IMR-90 (cell line): Measurements from ENCODE around the gene ASXL2. TPM values are rescaled to one million over a fixed set of nuclear protein-coding genes. Genes with fewer than 3 reads are reported as not detected.

ENCODE experiments used
- ATAC-seq: fragments of 200-7000 bp; cut with Tn5 transposase; 2 replicates; pipeline ENCODE4 v1.9.1; 2020; ENCODE audit warnings: low read depth, mild to moderate bottlenecking, moderate library complexity
- BruUV-seq: library from RNA; stranded (reverse); fragments of 400-500 nt; replicated peaks from 2 replicates; lab custom pipeline; 2021; lab: Mats Ljungman, UMichigan
- CTCF ChIA-PET: fragments of 300-600 bp; formaldehyde crosslinking; extraction: SDS; loops from one replicate; lab custom pipeline; 2021; ENCODE audit warnings: antibody characterized with exemption; lab: Yijun Ruan, JAX
- POLR2A ChIA-PET: fragments of 300-600 bp; sonication (Branson Sonifier 250); formaldehyde crosslinking; loops from one replicate; lab custom pipeline; 2022; ENCODE audit warnings: antibody characterized with exemption; ENCODE audit not compliant: unreplicated experiment; lab: Charles Lee
- DNase-seq: peaks from one replicate; pipeline ENCODE4 v3.0.0; 2013
- H2AFZ ChIP-seq: replicated peaks from 2 replicates; pipeline ENCODE3; 2013; ENCODE audit warnings: low read length, mild to moderate bottlenecking; ENCODE audit not compliant: poor library complexity
- H2AK5ac ChIP-seq: 2 replicates; pipeline ENCODE4 v1.6.1; 2013; ENCODE audit warnings: low read depth, low read length, inconsistent platforms
- H2AK9ac ChIP-seq: replicated peaks from 2 replicates; pipeline ENCODE3; 2013; ENCODE audit warnings: mild to moderate bottlenecking, low read depth, low read length, moderate library complexity; ENCODE audit not compliant: poor library complexity
- H2BK120ac ChIP-seq: 2 replicates; pipeline ENCODE4 v1.6.1; 2013; ENCODE audit warnings: low read depth, low read length, inconsistent platforms
- H2BK15ac ChIP-seq: 3 replicates; pipeline ENCODE4 v1.6.1; 2013; ENCODE audit warnings: low read depth, low read length, inconsistent platforms
- H2BK20ac ChIP-seq: 2 replicates; pipeline ENCODE4 v1.6.1; 2013; ENCODE audit warnings: low read depth, mild to moderate bottlenecking, inconsistent platforms, low read length, moderate library complexity
- H2BK5ac ChIP-seq: 2 replicates; pipeline ENCODE4 v1.6.1; 2013; ENCODE audit warnings: mild to moderate bottlenecking, low read depth, low read length, inconsistent platforms; ENCODE audit not compliant: poor library complexity, severe bottlenecking
- H3K14ac ChIP-seq: replicated peaks from 2 replicates; pipeline ENCODE4 v1.6.1; 2013; ENCODE audit warnings: low read depth, low read length, inconsistent platforms
- H3K18ac ChIP-seq: 2 replicates; pipeline ENCODE4 v1.6.1; 2013; ENCODE audit warnings: low read depth, low read length, control low read depth
- H3K23ac ChIP-seq: 2 replicates; pipeline ENCODE4 v1.6.1; 2013; ENCODE audit warnings: low read depth, low read length, inconsistent platforms
- H3K27ac ChIP-seq: 2 replicates; pipeline ENCODE4 v1.5.1; 2013; ENCODE audit warnings: mild to moderate bottlenecking, control low read depth, low read length; ENCODE audit not compliant: insufficient read depth
- H3K27me3 ChIP-seq: 2 replicates; pipeline ENCODE4 v1.6.1; 2013; ENCODE audit warnings: low read length; ENCODE audit not compliant: control insufficient read depth, insufficient read depth
- H3K36me3 ChIP-seq: 2 replicates; pipeline ENCODE4 v1.6.1; 2013; ENCODE audit warnings: low read length, mixed read lengths; ENCODE audit not compliant: control insufficient read depth, insufficient read depth
- H3K4ac ChIP-seq: 2 replicates; pipeline ENCODE4 v1.6.1; 2013; ENCODE audit warnings: low read depth, low read length, inconsistent platforms
- H3K4me1 ChIP-seq: 2 replicates; pipeline ENCODE4 v1.6.1; 2013; ENCODE audit warnings: low read length, mixed read lengths; ENCODE audit not compliant: control insufficient read depth, insufficient read depth
- H3K4me2 ChIP-seq: 2 replicates; pipeline ENCODE4 v1.6.1; 2013; ENCODE audit warnings: low read depth, mild to moderate bottlenecking, control low read depth, low read length, moderate library complexity
- H3K4me3 ChIP-seq: 2 replicates; pipeline ENCODE4 v1.5.1; 2013; ENCODE audit warnings: low read depth, mild to moderate bottlenecking, control low read depth, low read length, moderate library complexity; ENCODE audit not compliant: insufficient read depth
- H3K56ac ChIP-seq: 2 replicates; pipeline ENCODE4 v1.6.1; 2013; ENCODE audit warnings: low read length, inconsistent platforms; ENCODE audit not compliant: insufficient read depth; ENCODE audit errors: extremely low read depth
- H3K79me1 ChIP-seq, 2 experiments: 2 replicates each; pipeline ENCODE4 v1.6.1; 2013; ENCODE audit warnings: low read length in 2 of 2, inconsistent platforms in 1 of 2, low read depth in 1 of 2
- H3K9ac ChIP-seq: 2 replicates; pipeline ENCODE4 v1.6.1; 2013; ENCODE audit warnings: low read depth, low read length, control low read depth
- H3K9me1 ChIP-seq: 2 replicates; pipeline ENCODE4 v1.6.1; 2013; ENCODE audit warnings: low read length, inconsistent platforms; ENCODE audit not compliant: insufficient read depth
- H3K9me3 ChIP-seq: 2 replicates; pipeline ENCODE4 v1.6.1; 2013; ENCODE audit warnings: low read length; ENCODE audit not compliant: control insufficient read depth, insufficient read depth
- H4K20me1 ChIP-seq: 2 replicates; pipeline ENCODE4 v1.6.1; 2013; ENCODE audit warnings: low read length, inconsistent platforms; ENCODE audit not compliant: insufficient read depth
- H4K5ac ChIP-seq: 2 replicates; pipeline ENCODE4 v1.6.1; 2013; ENCODE audit warnings: mild to moderate bottlenecking, low read depth, low read length, control low read depth
- H4K8ac ChIP-seq, 2 experiments: 2 replicates each; pipeline ENCODE4 v1.6.1; 2013; ENCODE audit warnings: low read depth in 2 of 2, low read length in 2 of 2, control low read depth in 1 of 2, inconsistent platforms in 1 of 2
- H4K91ac ChIP-seq: 2 replicates; pipeline ENCODE4 v1.6.1; 2013; ENCODE audit warnings: low read depth, low read length, inconsistent platforms; ENCODE audit not compliant: insufficient read depth
- BHLHE40 ChIP-seq: fragments of 150-350 bp; IDR thresholded peaks from 2 replicates; pipeline ENCODE4 v1.6.1; 2016; ENCODE audit warnings: mild to moderate bottlenecking, low read depth, low read length
- CEBPB ChIP-seq: IDR thresholded peaks from 2 replicates; pipeline ENCODE4 v1.6.1; 2012; ENCODE audit warnings: low read depth, low read length, improper control_type of control experiment
- MAZ ChIP-seq: IDR thresholded peaks from 2 replicates; pipeline ENCODE4 v1.6.1; 2012; ENCODE audit warnings: low read depth, mild to moderate bottlenecking, low read length, improper control_type of control experiment, moderate library complexity, borderline replicate concordance
- MXI1 ChIP-seq: IDR thresholded peaks from 2 replicates; pipeline ENCODE4 v1.6.1; 2012; ENCODE audit warnings: low read depth, mild to moderate bottlenecking, low read length, moderate library complexity, borderline replicate concordance
- RAD21 ChIP-seq: IDR thresholded peaks from 2 replicates; pipeline ENCODE4 v1.6.1; 2012; ENCODE audit warnings: low read length, improper control_type of control experiment
- RCOR1 ChIP-seq: IDR thresholded peaks from 2 replicates; pipeline ENCODE4 v1.6.1; 2012; ENCODE audit warnings: mild to moderate bottlenecking, low read length, improper control_type of control experiment; ENCODE audit not compliant: insufficient replicate concordance
- WGBS, 2 experiments: methylation state at CpG; one replicate each; pipeline versions ENCODE4 v1.1.5 to v1.1.7; 2013; ENCODE audit warnings: missing lambda C conversion rate in 2 of 2; ENCODE audit not compliant: insufficient read length in 1 of 2; ENCODE audit errors: extremely low coverage in 2 of 2; 5-methylcytosine and 5-hydroxymethylcytosine counted together
- dilution Hi-C: fragments of 300-500 bp; cut with HindIII; formaldehyde crosslinking; loops from one replicate; pipeline ENCODE4 v1.14.3; 2018; ENCODE audit warnings: low sequenced_read_pairs; ENCODE audit not compliant: unreplicated experiment
- in situ Hi-C: fragments of 300-500 bp; cut with MboI; formaldehyde crosslinking; loops from 3 replicates; pipeline ENCODE4 v1.14.3; 2019; ENCODE audit warnings: low sequenced_read_pairs, inconsistent platforms, mixed read lengths
- intact Hi-C: fragments of 100-400 bp; cut with micrococcal nuclease; formaldehyde crosslinking; loops from 2 replicates; pipeline ENCODE4 v1.10.0; 2022
- polyA plus RNA-seq, 3 experiments: library from polyadenylated mRNA; depleted of rRNA; stranded (reverse); fragments of >200 nt; gene quantifications; 2 replicates each; pipeline ENCODE4 v1.2.3, GENCODE V29; 2012; ENCODE audit warnings: low replicate concordance in 1 of 3
- total RNA-seq: library from RNA; depleted of rRNA; stranded (reverse); fragments of >200 nt; gene quantifications from 2 replicates; pipeline ENCODE4 v1.2.3, GENCODE V29; 2012
- TF ChIP-seq, protein P1 (sequence below): conservative IDR thresholded peaks from 2 replicates; pipeline ENCODE4 v1.5.1; 2012; ENCODE audit warnings: mild to moderate bottlenecking, low read depth, low read length, improper control_type of control experiment

The ASXL2 gene
- total and polyA plus RNA-seq, 2 of the 4 experiments (the other 2 are of a cell fraction), result 5.3 to 8.1 TPM

DNA sequence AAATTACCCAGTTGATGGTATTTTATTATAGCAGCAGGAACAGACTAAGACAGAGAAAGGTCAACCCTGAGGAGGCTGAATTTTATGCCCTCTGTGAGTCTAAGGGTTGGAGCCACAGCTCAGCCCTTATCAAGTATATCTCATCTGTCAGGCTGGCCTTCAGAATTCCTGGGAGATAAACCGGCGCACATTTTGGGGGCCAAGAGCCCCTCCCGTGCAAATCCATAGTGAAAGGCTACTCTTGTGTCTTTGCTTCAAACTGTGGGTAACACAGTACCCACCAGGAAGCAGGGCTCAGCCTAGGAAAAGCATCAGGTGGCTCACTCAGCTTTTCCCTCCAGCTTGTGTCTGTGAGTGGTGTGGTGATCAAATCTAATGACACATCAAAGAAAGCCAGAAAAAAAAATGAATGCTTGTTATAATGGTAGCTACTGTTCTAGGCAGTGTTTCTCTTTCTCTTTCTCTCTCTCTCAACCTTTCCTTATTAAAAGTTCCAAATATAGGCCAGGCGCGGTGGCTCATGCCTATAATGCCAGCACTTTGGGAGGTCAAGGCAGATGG lies 25.0 kb upstream of the ASXL2 start:
- no peak for ATAC-seq

More for the DNA sequence above, 25.0 kb upstream of the ASXL2 start:
- Histone ChIP-seq H3K14ac (no peak overlapping the region), H3K27me3 (peaks cover 3% of the 10 kb centered on the region; the same call in 1 of the 2 replicates), H3K9me1 (no peaks in the 10 kb centered on the region), H2AK9ac (no peak overlapping the region), H3K79me1 (no peaks in the 10 kb centered on the region), H3K56ac (no peak overlapping the region), H2BK5ac (no peak overlapping the region), H2BK20ac (no peak overlapping the region), H2BK120ac (no peak overlapping the region), H3K36me3 (no peaks in the 10 kb centered on the region), H4K8ac (no peak overlapping the region), H3K4me3 (no peak overlapping the region), H4K91ac (no peak overlapping the region), H3K27ac (no peak overlapping the region), H3K9ac (no peak overlapping the region), H3K18ac (no peak overlapping the region), H4K5ac (no peak overlapping the region), H2AFZ (no peak overlapping the region), H2AK5ac (no peak overlapping the region), H3K9me3 (peaks cover 3% of the 10 kb centered on the region; the same call in 1 of the 2 replicates), H3K23ac (no peak overlapping the region), H2BK15ac (no peak overlapping the region), H3K4me1 (no peaks in the 10 kb centered on the region), H4K20me1 (no peaks in the 10 kb centered on the region), H3K4ac (no peak overlapping the region), H3K4me2 (no peak overlapping the region)
- dilution Hi-C loops, result no loop called here
- DNase-seq, result no peak
- in situ Hi-C loops, result no loop called here
- intact Hi-C loops, result no loop called here
- TF ChIP-seq, protein P1, sequence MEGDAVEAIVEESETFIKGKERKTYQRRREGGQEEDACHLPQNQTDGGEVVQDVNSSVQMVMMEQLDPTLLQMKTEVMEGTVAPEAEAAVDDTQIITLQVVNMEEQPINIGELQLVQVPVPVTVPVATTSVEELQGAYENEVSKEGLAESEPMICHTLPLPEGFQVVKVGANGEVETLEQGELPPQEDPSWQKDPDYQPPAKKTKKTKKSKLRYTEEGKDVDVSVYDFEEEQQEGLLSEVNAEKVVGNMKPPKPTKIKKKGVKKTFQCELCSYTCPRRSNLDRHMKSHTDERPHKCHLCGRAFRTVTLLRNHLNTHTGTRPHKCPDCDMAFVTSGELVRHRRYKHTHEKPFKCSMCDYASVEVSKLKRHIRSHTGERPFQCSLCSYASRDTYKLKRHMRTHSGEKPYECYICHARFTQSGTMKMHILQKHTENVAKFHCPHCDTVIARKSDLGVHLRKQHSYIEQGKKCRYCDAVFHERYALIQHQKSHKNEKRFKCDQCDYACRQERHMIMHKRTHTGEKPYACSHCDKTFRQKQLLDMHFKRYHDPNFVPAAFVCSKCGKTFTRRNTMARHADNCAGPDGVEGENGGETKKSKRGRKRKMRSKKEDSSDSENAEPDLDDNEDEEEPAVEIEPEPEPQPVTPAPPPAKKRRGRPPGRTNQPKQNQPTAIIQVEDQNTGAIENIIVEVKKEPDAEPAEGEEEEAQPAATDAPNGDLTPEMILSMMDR, result no peak
- TF ChIP-seq RAD21 (no peak), BHLHE40 (no peak), CEBPB (no peak), MXI1 (no peak), RCOR1 (no peak), MAZ (no peak)
- WGBS, 2 experiments, result no CpG with 5 or more reads among the region's 5 CpGs
- BruUV-seq, result no TSS peak
- ChIA-PET CTCF (interaction anchor here (0.7 kb wide), 1 partner anchor 48 kb away, joined by 3 read pairs; no protein-coding TSS in a partner anchor), POLR2A (no interaction called here)
